Tibial artery (tissue), 4 donors: ENCODE results near the gene DMD.

Source experiments
- DNase-seq, 2 donors: peaks; one replicate each; pipeline ENCODE4 v3.0.0-alpha.2; 2019
- H3K27ac ChIP-seq, 2 donors: fragments of 200-600 bp; sonication (generic) in 1 of 2; 1 replicate in 1 of 2; 2 replicates in 1 of 2; pipeline ENCODE4 v1.5.1; 2018 to 2019; ENCODE audit warnings: mild to moderate bottlenecking in 1 of 2
- H3K27me3 ChIP-seq, 2 donors: fragments of 200-600 bp; sonication (generic) in 1 of 2; one replicate each; pipeline versions ENCODE4 v1.5.1 to v1.6.0; 2016 to 2019
- H3K36me3 ChIP-seq, 3 donors: fragments of 200-600 bp; sonication (generic) in 2 of 3; one replicate each; pipeline ENCODE4 v1.5.1; 2016 to 2019; ENCODE audit warnings: mild to moderate bottlenecking in 2 of 3
- H3K4me1 ChIP-seq, 4 donors: fragments of 200-600 bp; sonication (generic) in 2 of 4; 1 replicate in 3 of 4; 2 replicates in 1 of 4; pipeline ENCODE4 v1.5.1; 2016 to 2019
- H3K4me3 ChIP-seq, 2 donors: fragments of 200-600 bp; sonication (generic) in 1 of 2; 1 replicate in 1 of 2; 2 replicates in 1 of 2; pipeline ENCODE4 v1.5.1; 2018 to 2019; ENCODE audit warnings: mild to moderate bottlenecking in 2 of 2
- H3K9me3 ChIP-seq, 3 donors: fragments of 200-600 bp; sonication (generic) in 1 of 3; one replicate each; pipeline ENCODE4 v1.5.1; 2016 to 2019
- CTCF ChIP-seq, 2 experiments: fragments of 200-600 bp in 1 of 2; fragments of 450-650 bp in 1 of 2; IDR thresholded peaks; one replicate each; pipeline ENCODE4 v1.5.1; 2017 to 2019; ENCODE audit warnings: antibody characterized with exemption in 2 of 2, mild to moderate bottlenecking in 1 of 2, moderate library complexity in 1 of 2
- intact Hi-C: fragments of 100-400 bp; cut with DNase I; formaldehyde crosslinking; loops from one replicate; pipeline ENCODE4 v1.15.0; 2023; ENCODE audit warnings: low total_unique reads

The DMD gene

DNA sequence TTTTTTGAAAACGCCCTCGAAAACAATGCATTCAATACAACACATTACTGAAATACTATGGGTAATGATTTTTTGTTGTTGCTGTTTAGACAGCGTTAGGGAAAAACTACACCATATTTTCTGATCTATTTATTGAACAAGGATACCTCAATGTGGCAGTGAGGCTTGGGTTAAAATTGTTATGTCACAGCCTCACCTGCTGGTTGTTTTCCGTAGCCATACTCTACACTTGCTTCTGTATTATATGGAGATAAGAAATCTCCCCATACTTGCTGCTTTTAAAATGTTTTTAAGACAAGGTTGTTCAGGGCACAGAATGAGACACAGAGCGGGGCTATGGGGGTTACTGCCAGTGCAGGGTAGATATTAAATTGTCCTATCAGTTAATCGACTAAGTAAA lies 1917.9 kb downstream of the DMD start:
- Histone ChIP-seq H3K4me1 (no peaks in the 10 kb centered on the region), H3K27me3 (no peaks in the 10 kb centered on the region), H3K9me3 (no peaks in the 10 kb centered on the region), H3K27ac (no peak overlapping the region), H3K36me3 (no peaks in the 10 kb centered on the region), H3K4me3 (no peak overlapping the region)
- TF ChIP-seq CTCF (IDR thresholded peaks at IDR 0.05), result no peak
- intact Hi-C loops, result no loop called here
- DNase-seq, result no peak

DNA sequence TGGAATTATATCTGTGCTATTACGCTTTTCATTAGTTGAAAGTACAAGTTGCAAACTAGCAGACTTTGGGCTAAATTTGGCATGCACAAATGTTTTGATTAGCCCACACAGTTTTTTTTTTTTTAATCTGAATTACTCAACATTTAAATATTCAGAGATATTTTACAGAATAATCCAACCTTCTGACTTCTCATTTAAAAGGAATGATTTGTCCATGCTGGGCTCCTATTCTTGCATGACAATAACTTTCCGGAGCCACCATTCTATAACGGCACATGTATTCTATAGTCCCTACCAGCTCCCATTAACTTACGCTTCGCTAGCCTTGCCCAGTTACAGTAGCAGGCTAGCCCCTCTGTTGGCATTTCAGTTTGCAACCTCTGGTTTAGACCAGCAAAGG lies 1920.2 kb downstream of the DMD start:
- no peak for DNase-seq
- TF ChIP-seq CTCF (IDR thresholded peaks at IDR 0.05), result no peak
- Histone ChIP-seq H3K36me3 (no peaks in the 10 kb centered on the region), H3K4me1 (peaks cover 0 to 4% (median 0%) of the 10 kb centered on the region in 4 donors), H3K9me3 (no peaks in the 10 kb centered on the region), H3K27ac (no peak overlapping the region), H3K27me3 (no peaks in the 10 kb centered on the region), H3K4me3 (no peak overlapping the region)
- intact Hi-C loops, result no loop called here

DNA sequence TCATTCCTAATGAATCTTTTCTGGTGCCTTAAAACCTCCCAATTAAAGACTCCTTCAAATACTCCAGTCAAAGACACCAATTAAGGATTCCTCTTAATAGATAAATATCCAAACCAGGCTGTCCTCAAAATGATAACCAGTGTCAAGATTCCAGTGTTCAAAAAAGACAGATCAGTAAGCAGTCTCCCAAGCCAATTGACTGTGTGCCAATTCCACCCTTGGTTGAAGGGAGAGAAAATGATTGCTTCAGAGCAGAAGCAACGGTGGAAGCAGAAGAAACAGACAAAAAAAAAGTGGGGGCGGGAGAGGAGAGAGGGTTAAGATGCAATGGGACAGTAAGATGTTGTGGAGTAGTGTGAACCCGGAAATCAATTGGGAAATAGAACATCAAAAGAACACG lies 1923.5 kb downstream of the DMD start:
- H3K27ac ChIP-seq, result no peak overlapping the region

DNA sequence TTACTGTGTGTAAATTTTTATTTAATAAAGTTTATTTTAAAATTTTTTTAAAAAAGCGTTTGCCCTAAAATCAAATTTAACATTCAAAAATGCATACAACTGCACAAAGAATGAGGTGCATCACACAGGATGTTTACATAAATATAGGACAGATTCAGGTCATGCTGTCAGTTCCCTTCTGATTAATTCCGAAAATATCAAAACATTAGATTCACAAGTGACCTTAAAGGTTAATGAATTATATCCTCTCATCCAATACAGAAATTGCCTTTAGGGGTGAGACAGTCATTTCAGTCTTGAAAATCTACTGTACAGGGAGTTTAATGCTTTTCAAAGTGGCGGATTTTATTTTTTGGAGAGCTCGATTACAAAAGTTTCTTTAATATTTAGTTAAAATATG lies 1930.8 kb downstream of the DMD start:
- no peak overlapping the region for H3K4me3 ChIP-seq
- no peak overlapping the region for H3K27ac ChIP-seq
- no peaks in the 10 kb centered on the region for H3K27me3 ChIP-seq
- no peaks in the 10 kb centered on the region for H3K4me1 ChIP-seq
- no peak for TF ChIP-seq CTCF (IDR thresholded peaks at IDR 0.05)
- no peak for DNase-seq
- intact Hi-C loops, result no loop called here
- no peaks in the 10 kb centered on the region for H3K36me3 ChIP-seq
- no peaks in the 10 kb centered on the region for H3K9me3 ChIP-seq

More for the DNA sequence above, 1923.5 kb downstream of the DMD start:
- Histone ChIP-seq H3K9me3 (no peaks in the 10 kb centered on the region), H3K4me3 (no peak overlapping the region), H3K36me3 (no peaks in the 10 kb centered on the region), H3K27me3 (no peaks in the 10 kb centered on the region), H3K4me1 (peaks cover 0 to 4% (median 0%) of the 10 kb centered on the region in 4 donors)
- intact Hi-C loops, result no loop called here
- DNase-seq, result no peak
- TF ChIP-seq CTCF (IDR thresholded peaks at IDR 0.05), result no peak

DNA sequence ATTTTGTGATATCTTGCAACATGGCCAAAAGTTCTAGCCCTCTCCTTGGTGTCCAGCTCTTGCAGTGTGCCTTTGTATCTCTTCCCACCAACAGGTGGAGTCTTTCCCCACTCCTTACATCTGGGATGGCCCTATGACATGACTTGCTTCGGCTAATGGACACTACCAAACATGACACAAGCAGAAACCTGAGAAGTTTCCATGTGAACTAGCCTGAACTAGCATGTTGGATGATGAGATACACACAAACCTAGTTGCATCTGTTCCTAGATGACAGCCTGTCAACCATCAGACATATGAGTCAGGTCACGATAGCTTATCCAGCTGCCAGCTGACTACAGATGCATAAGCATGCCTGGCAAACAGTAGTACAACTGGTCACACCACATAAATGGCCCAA lies 1932.0 kb downstream of the DMD start:
- Histone ChIP-seq H3K4me3 (no peak overlapping the region), H3K27ac (no peak overlapping the region), H3K9me3 (no peaks in the 10 kb centered on the region), H3K27me3 (no peaks in the 10 kb centered on the region), H3K36me3 (no peaks in the 10 kb centered on the region), H3K4me1 (no peaks in the 10 kb centered on the region)
- no peak for TF ChIP-seq CTCF (IDR thresholded peaks at IDR 0.05)
- intact Hi-C loops, result no loop called here
- no peak for DNase-seq

- H3K9me3 ChIP-seq, result no peaks in the 10 kb centered on the region
- intact Hi-C loops, result no loop called here
- H3K4me3 ChIP-seq, result no peak overlapping the region
- DNase-seq, result no peak
- H3K27me3 ChIP-seq, result no peaks in the 10 kb centered on the region
- no peak for TF ChIP-seq CTCF (IDR thresholded peaks at IDR 0.05)
- H3K27ac ChIP-seq, result no peak overlapping the region
- H3K36me3 ChIP-seq, result no peaks in the 10 kb centered on the region
- H3K4me1 ChIP-seq, result no peaks in the 10 kb centered on the region
Observed at GRCh38 chrX:31272472-31272775, 1938.9 kb downstream of the DMD start.
